H1 (cell line): ENCODE data around the gene ZNF597. TPM values are rescaled to one million over a fixed set of nuclear protein-coding genes. Genes with fewer than 3 reads are reported as not detected.

Experiments used
- CTCF ChIA-PET: fragments of 300-600 bp; sonication (Branson Sonifier 250); formaldehyde crosslinking; loops from one replicate; lab custom pipeline; 2021; ENCODE audit not compliant: partially characterized antibody; lab: Charles Lee
- POLR2A ChIA-PET: fragments of 300-600 bp; sonication (Branson Sonifier 250); formaldehyde crosslinking; loops from one replicate; lab custom pipeline; 2021; ENCODE audit warnings: inconsistent platforms; ENCODE audit not compliant: partially characterized antibody; lab: Charles Lee
- DNase-seq, 2 experiments: peaks; one replicate each; pipeline versions ENCODE4 v3.0.0 to v3.0.0-alpha.2; 2010 to 2022; ENCODE audit warnings: low spot score in 2 of 2, low read depth in 1 of 2, mixed read lengths in 1 of 2
- FAIRE-seq: peaks from 2 replicates; lab custom pipeline; 2011; peaks lifted over from hg19 to GRCh38; lab: Jason Lieb, UNC
- H2AFZ ChIP-seq: 2 replicates; pipeline ENCODE4 v1.8.1; 2012; ENCODE audit warnings: low read length, inconsistent platforms
- H2AK5ac ChIP-seq: 2 replicates; pipeline ENCODE4 v1.6.1; 2013; ENCODE audit warnings: low read depth, low read length
- H2BK120ac ChIP-seq: replicated peaks from 2 replicates; pipeline ENCODE3; 2013; ENCODE audit warnings: low read depth, low read length, inconsistent platforms
- H2BK12ac ChIP-seq: 2 replicates; pipeline ENCODE4 v1.6.1; 2013; ENCODE audit warnings: low read depth, low read length
- H2BK15ac ChIP-seq: 2 replicates; pipeline ENCODE4 v1.6.1; 2013; ENCODE audit warnings: low read length
- H2BK20ac ChIP-seq: 2 replicates; pipeline ENCODE4 v1.6.1; 2013; ENCODE audit warnings: low read length
- H2BK5ac ChIP-seq: 2 replicates; pipeline ENCODE4 v1.6.1; 2013; ENCODE audit warnings: low read depth, low read length
- H3K14ac ChIP-seq: 2 replicates; pipeline ENCODE4 v1.6.1; 2013; ENCODE audit warnings: inconsistent platforms; ENCODE audit not compliant: insufficient read length
- H3K18ac ChIP-seq: 2 replicates; pipeline ENCODE4 v1.6.1; 2013; ENCODE audit warnings: low read length; ENCODE audit errors: extremely low read depth
- H3K23ac ChIP-seq: 2 replicates; pipeline ENCODE4 v1.6.1; 2013; ENCODE audit warnings: inconsistent platforms; ENCODE audit not compliant: insufficient read length
- H3K23me2 ChIP-seq: 2 replicates; pipeline ENCODE4 v1.6.1; 2013; ENCODE audit warnings: low read depth, low read length
- H3K27ac ChIP-seq: 2 replicates; pipeline ENCODE4 v1.6.1; 2011; ENCODE audit warnings: low read depth, low read length, inconsistent platforms
- H3K27me3 ChIP-seq, 4 experiments: replicated peaks in 1 of 4; 1 replicate in 1 of 4; 2 replicates in 3 of 4; pipeline versions ENCODE4 v1.6.1 to v1.8.1; 2011 to 2013; ENCODE audit warnings: low read length in 3 of 4, mild to moderate bottlenecking in 3 of 4, inconsistent platforms in 2 of 4, mixed read lengths in 2 of 4, moderate library complexity in 1 of 4; ENCODE audit not compliant: control insufficient read depth in 3 of 4, insufficient read depth in 3 of 4; ENCODE audit errors: extremely low read depth in 1 of 4
- H3K36me3 ChIP-seq, 4 experiments: 2 replicates each; pipeline versions ENCODE4 v1.6.1 to v1.8.1; 2011 to 2013; ENCODE audit warnings: mild to moderate bottlenecking in 4 of 4, low read length in 3 of 4, moderate library complexity in 2 of 4, control low read depth in 1 of 4, inconsistent platforms in 1 of 4; ENCODE audit not compliant: insufficient read depth in 4 of 4, control insufficient read depth in 2 of 4
- H3K4ac ChIP-seq: replicated peaks from 2 replicates; pipeline ENCODE3; 2013; ENCODE audit warnings: low read length, low read depth, mixed read lengths, inconsistent platforms; ENCODE audit not compliant: insufficient read length
- H3K4me1 ChIP-seq, 4 experiments: replicated peaks in 1 of 4; 1 replicate in 1 of 4; 2 replicates in 3 of 4; pipeline versions ENCODE4 v1.6.1 to v1.8.1; 2011 to 2013; ENCODE audit warnings: low read length in 3 of 4, inconsistent platforms in 2 of 4, mixed read lengths in 1 of 4; ENCODE audit not compliant: insufficient read depth in 4 of 4, control insufficient read depth in 3 of 4
- H3K4me2 ChIP-seq, 2 experiments: 2 replicates each; pipeline versions ENCODE4 v1.6.1 to v1.8.1; 2011 to 2013; ENCODE audit warnings: low read depth in 2 of 2, low read length in 2 of 2, control low read depth in 1 of 2, inconsistent platforms in 1 of 2, mild to moderate bottlenecking in 1 of 2; ENCODE audit not compliant: insufficient read depth in 1 of 2
- H3K4me3 ChIP-seq, 4 experiments: fragments of 200-600, 300-600 bp in 1 of 4; sonication (generic), shearing (Covaris generic), sonication (Bioruptor Twin) in 1 of 4; 2 replicates each; pipeline versions ENCODE4 v1.5.1 to v1.8.1; 2011 to 2016; ENCODE audit warnings: low read length in 4 of 4, low read depth in 3 of 4, control low read depth in 2 of 4, inconsistent platforms in 2 of 4, mild to moderate bottlenecking in 2 of 4, mixed read lengths in 1 of 4, moderate library complexity in 1 of 4; ENCODE audit not compliant: insufficient read depth in 2 of 4; ENCODE audit errors: extremely low read depth in 1 of 4
- H3K56ac ChIP-seq: replicated peaks from 2 replicates; pipeline ENCODE3; 2013; ENCODE audit warnings: low read depth, mild to moderate bottlenecking, mixed read lengths, low read length, inconsistent platforms; ENCODE audit not compliant: insufficient read length
- H3K79me1 ChIP-seq: 2 replicates; pipeline ENCODE4 v1.6.1; 2013; ENCODE audit warnings: low read depth, low read length, control low read depth
- H3K79me2 ChIP-seq, 2 experiments: 2 replicates each; pipeline versions ENCODE4 v1.6.1 to v1.8.1; 2012 to 2013; ENCODE audit warnings: low read length in 2 of 2, mild to moderate bottlenecking in 2 of 2, inconsistent platforms in 1 of 2; ENCODE audit not compliant: insufficient read depth in 2 of 2, control insufficient read depth in 1 of 2
- H3K9ac ChIP-seq, 4 experiments: replicated peaks in 1 of 4; 1 replicate in 1 of 4; 2 replicates in 3 of 4; pipeline versions ENCODE4 v1.6.1 to v1.8.1; 2011 to 2013; ENCODE audit warnings: low read depth in 3 of 4, low read length in 3 of 4, control low read depth in 2 of 4, mild to moderate bottlenecking in 2 of 4, moderate library complexity in 2 of 4, inconsistent platforms in 1 of 4; ENCODE audit errors: extremely low read depth in 1 of 4
- H3K9me3 ChIP-seq, 2 experiments: 2 replicates each; pipeline versions ENCODE4 v1.6.1 to v1.8.1; 2012 to 2013; ENCODE audit warnings: mild to moderate bottlenecking in 2 of 2, moderate library complexity in 2 of 2, control low read depth in 1 of 2, inconsistent platforms in 1 of 2, low read depth in 1 of 2, low read length in 1 of 2, mixed read lengths in 1 of 2; ENCODE audit not compliant: insufficient read depth in 2 of 2
- H4K20me1 ChIP-seq, 2 experiments: replicated peaks in 1 of 2; 2 replicates each; pipeline versions ENCODE3 to v1.8.1; 2011 to 2013; ENCODE audit warnings: inconsistent platforms in 2 of 2, low read length in 2 of 2, mild to moderate bottlenecking in 1 of 2; ENCODE audit not compliant: insufficient read depth in 2 of 2, control insufficient read depth in 1 of 2
- H4K5ac ChIP-seq: 2 replicates; pipeline ENCODE4 v1.6.1; 2013; ENCODE audit warnings: low read length, low read depth, mixed read lengths, inconsistent platforms; ENCODE audit not compliant: insufficient read length
- H4K8ac ChIP-seq: 2 replicates; pipeline ENCODE4 v1.8.0; 2013; ENCODE audit warnings: mild to moderate bottlenecking, moderate library complexity, low read length, inconsistent platforms; ENCODE audit not compliant: insufficient read depth; ENCODE audit errors: extremely low read depth
- H4K91ac ChIP-seq: replicated peaks from 2 replicates; pipeline ENCODE3; 2013; ENCODE audit warnings: low read length, mixed read lengths, inconsistent platforms; ENCODE audit not compliant: insufficient read length
- BCL11A ChIP-seq, 2 experiments: IDR thresholded peaks; one replicate each; pipeline ENCODE4 v1.6.1; 2011; ENCODE audit warnings: low read depth in 2 of 2, low read length in 2 of 2, mild to moderate bottlenecking in 2 of 2
- CHD2 ChIP-seq: IDR thresholded peaks from 2 replicates; pipeline ENCODE4 v1.6.1; 2012; ENCODE audit warnings: low read length, improper control_type of control experiment
- GTF2F1 ChIP-seq: IDR thresholded peaks from 2 replicates; pipeline ENCODE4 v1.6.1; 2012; ENCODE audit warnings: low read depth, low read length, improper control_type of control experiment, borderline replicate concordance
- HDAC2 ChIP-seq, 2 experiments: fragments of 300-600 bp in 1 of 2; sonication (generic) in 1 of 2; IDR thresholded peaks; 2 replicates each; pipeline ENCODE4 v1.6.1; 2011 to 2012; ENCODE audit warnings: low read depth in 2 of 2, low read length in 2 of 2, mild to moderate bottlenecking in 2 of 2, moderate library complexity in 2 of 2, borderline replicate concordance in 1 of 2, inconsistent platforms in 1 of 2
- HDAC6 ChIP-seq: IDR thresholded peaks from one replicate; pipeline ENCODE4 v1.7.1; 2012; ENCODE audit warnings: low read depth, mild to moderate bottlenecking, inconsistent platforms, low read length, moderate library complexity
- KDM5A ChIP-seq: fragments of 200-600 bp; IDR thresholded peaks from 2 replicates; pipeline ENCODE4 v1.7.1; 2012; ENCODE audit warnings: mild to moderate bottlenecking, low read length, inconsistent platforms, mixed read lengths
- SIRT6 ChIP-seq: IDR thresholded peaks from one replicate; pipeline ENCODE4 v1.7.1; 2012; ENCODE audit warnings: low read length, inconsistent platforms
- SP1 ChIP-seq: IDR thresholded peaks from 2 replicates; pipeline ENCODE4 v1.6.1; 2011; ENCODE audit warnings: low read depth, low read length
- TCF12 ChIP-seq: IDR thresholded peaks from 2 replicates; pipeline ENCODE4 v1.6.1; 2011; ENCODE audit warnings: low read depth, mild to moderate bottlenecking, low read length
- TEAD4 ChIP-seq: IDR thresholded peaks from 2 replicates; pipeline ENCODE4 v1.6.1; 2012; ENCODE audit warnings: low read depth, low read length, inconsistent platforms, mixed read lengths
- WGBS, 2 experiments: shearing (Covaris generic) in 1 of 2; methylation state at CpG; one replicate each; pipeline versions ENCODE4 v1.1.6 to v1.1.7; 2013 to 2015; ENCODE audit warnings: low lambda C conversion rate in 2 of 2, mixed read lengths in 2 of 2, inconsistent platforms in 1 of 2, low coverage in 1 of 2, missing lambda C conversion rate in 1 of 2; ENCODE audit not compliant: insufficient replicate concordance in 2 of 2, insufficient coverage in 1 of 2, insufficient read length in 1 of 2; ENCODE audit errors: extremely low coverage in 1 of 2, missing lambda C conversion rate in 1 of 2; 5-methylcytosine and 5-hydroxymethylcytosine counted together
- polyA plus RNA-seq, 7 experiments: library from polyadenylated mRNA; depleted of rRNA in 3 of 7; stranded (reverse) in 5 of 7; unstranded in 2 of 7; fragments of >200 nt in 5 of 7; fragments of 200-250 nt in 2 of 7; gene quantifications; 1 replicate in 5 of 7; 2 replicates in 1 of 7; 4 replicates in 1 of 7; pipeline versions ENCODE4 v1.2.1 to v1.2.3, GENCODE V29; 2011 to 2013; ENCODE audit warnings: missing spikeins in 2 of 7, mixed read lengths in 2 of 7
- total RNA-seq: library from RNA; stranded (reverse); fragmentation: NEBNext Ultra II Directional; extraction: Animal tissue kit (Norgen Biotek cat#: 25700); gene quantifications from 2 replicates; pipeline ENCODE4 v1.2.1, GENCODE V29; 2021
- TF ChIP-seq, protein P1 (sequence below): IDR thresholded peaks from 2 replicates; pipeline ENCODE4 v1.6.1; 2012; ENCODE audit warnings: low read length, inconsistent platforms

The ZNF597 gene
- total and polyA plus RNA-seq, 2 of the 8 experiments (the other 6 are each of a cell fraction or from before 2014, with no cell fraction given), result 0.68 to 2.6 TPM

- Histone ChIP-seq H4K8ac (no peak overlapping the region), H2AK5ac (no peak overlapping the region), H3K56ac (no peak overlapping the region), H3K4me1 (no peaks in the 10 kb centered on the region), H2BK12ac (no peak overlapping the region), H3K4ac (no peak overlapping the region), H3K14ac (no peak overlapping the region), H3K27me3 (no peaks in the 10 kb centered on the region), H3K4me3 (no peak overlapping the region), H2BK15ac (no peak overlapping the region), H3K79me1 (no peaks in the 10 kb centered on the region), H4K91ac (no peak overlapping the region), H3K9ac (no peak overlapping the region), H3K23me2 (no peaks in the 10 kb centered on the region), H3K79me2 (no peaks in the 10 kb centered on the region; a peak in 1 of 4 replicates), H3K27ac (no peak overlapping the region), H2BK5ac (no peak overlapping the region), H3K4me2 (no peak overlapping the region), H4K5ac (no peak overlapping the region), H3K18ac (no peak overlapping the region), H3K36me3 (peaks cover 3 to 65% (median 38%) of the 10 kb centered on the region in 4 experiments; a peak in 6 of 8 replicates), H4K20me1 (no peaks in the 10 kb centered on the region), H3K9me3 (peaks cover 10 to 18% of the 10 kb centered on the region in 2 experiments), H2AFZ (no peak overlapping the region), H2BK20ac (no peak overlapping the region), H2BK120ac (no peak overlapping the region), H3K23ac (no peak overlapping the region)
- no peak for DNase-seq
- no peak for FAIRE-seq
- WGBS, 2 experiments, result 97% methylated on average over 9 of the region's 9 CpGs; no CpG with 5 or more reads in 1 of the 2 experiments
- ChIA-PET POLR2A (no interaction called here), CTCF (no interaction called here)
- TF ChIP-seq, protein P1, sequence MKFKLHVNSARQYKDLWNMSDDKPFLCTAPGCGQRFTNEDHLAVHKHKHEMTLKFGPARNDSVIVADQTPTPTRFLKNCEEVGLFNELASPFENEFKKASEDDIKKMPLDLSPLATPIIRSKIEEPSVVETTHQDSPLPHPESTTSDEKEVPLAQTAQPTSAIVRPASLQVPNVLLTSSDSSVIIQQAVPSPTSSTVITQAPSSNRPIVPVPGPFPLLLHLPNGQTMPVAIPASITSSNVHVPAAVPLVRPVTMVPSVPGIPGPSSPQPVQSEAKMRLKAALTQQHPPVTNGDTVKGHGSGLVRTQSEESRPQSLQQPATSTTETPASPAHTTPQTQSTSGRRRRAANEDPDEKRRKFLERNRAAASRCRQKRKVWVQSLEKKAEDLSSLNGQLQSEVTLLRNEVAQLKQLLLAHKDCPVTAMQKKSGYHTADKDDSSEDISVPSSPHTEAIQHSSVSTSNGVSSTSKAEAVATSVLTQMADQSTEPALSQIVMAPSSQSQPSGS, result no peak
- TF ChIP-seq SIRT6 (no peak), TEAD4 (no peak), HDAC2 (IDR thresholded peaks at IDR 0.05; ENCODE audit: borderline replicate concordance in 1 of 2, low read depth in 2 of 2, low read length in 2 of 2) (no peak), GTF2F1 (no peak), HDAC6 (no peak), BCL11A (IDR thresholded peaks at IDR 0.05; ENCODE audit: low read depth in 2 of 2, low read length in 2 of 2) (no peak), SP1 (no peak), TCF12 (no peak), CHD2 (no peak), KDM5A (no peak)
These were observed 53.5 kb downstream of the ZNF597 start for GRCh38 chr16:3389663-3390338.
